BLaER1 (cell line): ENCODE results near the gene NEK9.
A peak's percentile ranks its signal among the peaks of the same experiment; 100 is the strongest.

Experiments
- H3K27ac ChIP-seq: shearing (Covaris generic); formaldehyde crosslinking; 2 replicates; pipeline ENCODE4 v1.8.1; 2022
- H3K27me3 ChIP-seq: shearing (Covaris generic); formaldehyde crosslinking; 2 replicates; pipeline ENCODE4 v1.8.1; 2022
- H3K36me3 ChIP-seq: shearing (Covaris generic); formaldehyde crosslinking; 2 replicates; pipeline ENCODE4 v1.8.1; 2022
- H3K4me1 ChIP-seq: shearing (Covaris generic); formaldehyde crosslinking; 2 replicates; pipeline ENCODE4 v1.8.1; 2022
- H3K4me2 ChIP-seq: shearing (Covaris generic); formaldehyde crosslinking; 2 replicates; pipeline ENCODE4 v1.8.1; 2022
- H3K4me3 ChIP-seq: shearing (Covaris generic); formaldehyde crosslinking; 2 replicates; pipeline ENCODE4 v1.8.1; 2022
- H3K9ac ChIP-seq: shearing (Covaris generic); formaldehyde crosslinking; 2 replicates; pipeline ENCODE4 v1.8.1; 2022
- H3K9me3 ChIP-seq: shearing (Covaris generic); formaldehyde crosslinking; 2 replicates; pipeline ENCODE4 v1.8.1; 2022
- H4K20me1 ChIP-seq: shearing (Covaris generic); formaldehyde crosslinking; 2 replicates; pipeline ENCODE4 v1.8.1; 2022
- Cebpa-rat ChIP-seq: shearing (Covaris generic); IDR thresholded peaks from 2 replicates; pipeline ENCODE4 v1.8.1; 2022

The NEK9 gene

DNA sequence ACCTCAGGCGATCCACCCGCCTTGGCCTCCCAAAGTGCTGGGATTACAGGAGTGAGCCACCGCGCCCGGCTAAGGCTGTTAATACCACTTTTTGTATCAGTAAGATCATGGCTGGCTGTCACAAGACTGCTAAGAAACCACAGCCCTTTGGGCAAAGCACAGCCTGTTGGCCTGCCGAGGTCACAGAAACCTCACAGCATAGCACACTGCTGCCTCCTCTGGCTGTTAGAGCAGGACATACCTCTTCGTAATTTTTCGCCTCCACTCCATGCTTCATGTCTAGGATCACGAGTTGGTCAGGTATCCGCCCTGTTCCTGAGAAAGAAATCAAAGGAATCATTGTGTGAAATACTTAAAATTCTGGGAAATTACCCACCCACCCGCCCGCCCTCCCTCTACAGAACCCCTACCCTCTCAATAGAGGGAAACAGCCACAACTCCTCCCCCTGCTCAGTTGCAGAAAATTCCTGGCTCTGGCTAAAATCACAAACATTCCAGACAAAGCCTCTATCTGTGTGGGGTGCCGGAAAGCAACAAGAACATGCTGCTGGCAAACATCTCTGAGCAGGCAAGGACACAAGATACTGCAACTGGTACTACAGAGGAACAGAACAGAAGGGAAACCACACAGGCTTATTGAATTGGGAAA is 20.7 kb upstream of the NEK9 start:
- Histone ChIP-seq H3K9me3 (no peaks in the 10 kb centered on the region), H3K27ac (no peak overlapping the region), H4K20me1 (peaks cover 61% of the 10 kb centered on the region), H3K36me3 (peaks cover 80% of the 10 kb centered on the region), H3K4me2 (no peak overlapping the region), H3K4me3 (no peak overlapping the region), H3K9ac (no peak overlapping the region), H3K4me1 (peaks cover 14% of the 10 kb centered on the region), H3K27me3 (no peaks in the 10 kb centered on the region)
- no peak for TF ChIP-seq Cebpa-rat

DNA sequence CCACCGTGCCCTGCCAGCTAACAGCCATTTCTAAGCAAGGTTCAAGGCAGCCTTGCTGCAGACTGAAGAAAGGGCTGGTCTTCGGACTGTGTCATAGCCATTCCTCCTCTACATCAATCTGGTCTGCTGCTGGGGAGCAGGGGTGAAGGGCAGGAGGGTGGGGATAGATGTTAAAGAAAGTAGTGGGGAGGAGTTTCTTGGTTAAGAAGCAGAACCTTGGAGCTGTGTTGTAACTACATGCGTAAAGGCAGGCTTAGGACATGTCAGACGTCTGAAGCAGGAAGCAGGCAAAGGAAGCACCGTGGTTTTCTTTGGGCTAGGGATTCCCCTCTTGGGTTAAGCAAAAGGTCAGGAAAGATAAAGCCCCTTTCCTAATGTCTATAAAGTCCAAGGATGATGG is 18.1 kb upstream of the NEK9 start:
- H3K36me3 ChIP-seq = peaks cover 64% of the 10 kb centered on the region

DNA sequence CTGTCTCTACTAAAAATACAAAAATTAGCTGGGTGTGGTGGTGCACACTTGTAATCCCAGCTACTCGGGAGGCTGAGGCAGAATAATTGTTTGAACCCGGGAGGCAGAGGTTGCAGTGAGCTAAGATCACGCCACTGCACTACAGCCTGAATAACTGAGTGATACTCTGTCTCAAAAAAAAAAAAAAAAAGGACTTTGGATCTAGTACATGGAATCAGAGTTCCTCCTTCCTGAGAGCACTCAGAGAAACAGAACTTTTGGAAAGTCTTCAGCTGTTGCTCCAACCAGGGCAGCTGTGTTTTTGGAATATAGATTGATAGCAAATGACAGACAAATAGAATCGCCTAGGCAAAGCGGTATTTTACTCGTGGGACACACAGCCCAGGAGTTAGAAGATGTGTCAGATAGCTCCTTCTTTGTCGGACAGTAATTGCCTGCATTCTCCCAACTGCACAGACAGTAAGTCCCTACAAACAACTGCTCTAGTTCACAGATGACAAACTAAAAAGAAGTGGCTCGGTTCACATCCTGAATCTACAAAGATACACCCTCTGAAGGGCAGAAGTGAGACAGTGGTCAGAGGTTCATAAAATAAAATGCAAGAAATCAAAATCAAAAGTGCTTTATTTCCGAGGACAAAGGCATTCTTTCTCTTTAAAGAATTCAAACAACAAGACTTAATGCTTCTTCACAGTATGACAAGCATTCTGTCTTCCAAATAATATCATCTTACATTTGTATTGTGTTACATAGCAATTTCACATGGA is 17.1 kb upstream of the NEK9 start:
- Histone ChIP-seq H3K27me3 (no peaks in the 10 kb centered on the region), H3K27ac (no peak overlapping the region), H3K9me3 (no peaks in the 10 kb centered on the region), H3K36me3 (peaks cover 54% of the 10 kb centered on the region), H4K20me1 (peaks cover 57% of the 10 kb centered on the region), H3K4me1 (peaks cover 36% of the 10 kb centered on the region), H3K9ac (no peak overlapping the region), H3K4me3 (no peak overlapping the region), H3K4me2 (no peak overlapping the region)
- no peak for TF ChIP-seq Cebpa-rat

More for the DNA sequence above, 18.1 kb upstream of the NEK9 start:
- TF ChIP-seq Cebpa-rat = no peak
- H3K4me2 ChIP-seq = peak overlapping the region; percentile 67
- H3K9me3 ChIP-seq = no peaks in the 10 kb centered on the region
- no peaks in the 10 kb centered on the region for H3K27me3 ChIP-seq
- H3K4me3 ChIP-seq = no peak overlapping the region
- H4K20me1 ChIP-seq = peaks cover 61% of the 10 kb centered on the region
- 0 out of 2 replicates have a peak overlapping the region, but pooled peaks have one; percentile 18 for H3K27ac ChIP-seq
- H3K4me1 ChIP-seq = peaks cover 29% of the 10 kb centered on the region
- no peak overlapping the region for H3K9ac ChIP-seq

DNA sequence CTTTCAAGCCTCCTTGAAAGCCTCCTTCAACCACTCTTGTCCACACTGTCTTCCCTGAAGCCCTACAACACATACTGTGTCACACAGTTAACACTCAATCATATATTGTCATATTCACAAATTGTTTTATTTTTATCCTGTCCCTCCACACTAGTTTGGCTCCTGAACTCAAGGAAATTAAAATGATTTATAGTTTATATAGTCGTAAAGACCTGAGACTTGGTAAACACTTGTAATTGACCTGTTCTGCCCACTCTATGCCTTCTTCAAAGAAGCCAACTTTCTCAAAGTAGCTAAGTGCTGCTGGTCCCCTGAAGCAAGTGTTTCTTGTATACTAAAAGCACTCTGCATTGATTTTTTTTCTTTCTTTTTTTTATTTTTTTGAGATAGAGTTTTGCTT is 15.6 kb upstream of the NEK9 start:
- Histone ChIP-seq H3K4me2 (no peak overlapping the region), H3K27me3 (no peaks in the 10 kb centered on the region), H3K4me1 (peaks cover 50% of the 10 kb centered on the region), H4K20me1 (peaks cover 52% of the 10 kb centered on the region), H3K4me3 (no peak overlapping the region), H3K9me3 (no peaks in the 10 kb centered on the region), H3K27ac (no peak overlapping the region), H3K36me3 (peaks cover 44% of the 10 kb centered on the region), H3K9ac (no peak overlapping the region)
- no peak for TF ChIP-seq Cebpa-rat

DNA sequence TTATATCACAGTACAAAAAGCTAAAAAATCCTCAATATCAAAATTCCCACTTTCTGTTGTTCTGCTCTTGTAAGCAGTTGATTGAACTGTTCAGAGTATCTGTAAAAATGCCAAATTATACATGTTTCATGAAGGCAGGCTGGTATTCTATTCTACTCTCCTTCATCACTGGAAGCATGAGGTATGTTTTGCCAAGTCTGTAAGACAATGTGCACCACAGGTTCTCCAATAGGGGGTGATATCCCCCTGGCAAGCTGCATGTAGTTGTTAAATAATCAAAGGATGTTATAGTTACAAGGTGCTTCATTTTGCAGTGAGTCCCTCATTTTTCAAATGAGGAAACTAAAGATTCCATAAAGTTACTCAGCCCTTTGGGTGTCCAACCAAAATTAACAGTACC is 15.1 kb upstream of the NEK9 start:
- no peak overlapping the region for H3K9ac ChIP-seq
- no peak overlapping the region for H3K27ac ChIP-seq
- no peak overlapping the region for H3K4me2 ChIP-seq
- H3K4me3 ChIP-seq = no peak overlapping the region
- H3K27me3 ChIP-seq = no peaks in the 10 kb centered on the region
- peaks cover 50% of the 10 kb centered on the region for H3K4me1 ChIP-seq
- TF ChIP-seq Cebpa-rat = no peak
- no peaks in the 10 kb centered on the region for H3K9me3 ChIP-seq
- H4K20me1 ChIP-seq = peaks cover 52% of the 10 kb centered on the region
- H3K36me3 ChIP-seq = peaks cover 39% of the 10 kb centered on the region

DNA sequence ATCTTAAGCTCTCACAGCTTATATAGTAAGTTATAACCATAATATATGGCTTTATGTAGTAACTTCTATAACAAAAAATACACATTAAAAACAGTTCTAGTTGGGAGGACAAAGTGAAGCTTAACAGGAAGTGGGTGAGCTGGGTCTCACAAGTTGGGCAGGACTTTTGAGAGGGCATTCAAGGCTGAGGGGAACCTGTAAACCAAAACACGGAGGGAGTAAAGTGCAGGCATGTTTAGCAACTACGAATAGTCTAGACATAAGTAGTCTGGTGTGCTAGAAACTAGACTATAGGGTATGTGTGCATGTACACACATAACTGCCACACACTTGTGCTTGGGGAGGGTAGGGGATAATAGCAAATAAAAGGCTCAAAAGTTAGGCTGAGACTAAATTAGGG is 14.2 kb upstream of the NEK9 start:
- Histone ChIP-seq H3K9me3 (no peaks in the 10 kb centered on the region), H3K4me2 (peak overlapping the region; percentile 20), H3K27ac (no peak overlapping the region), H3K4me1 (peaks cover 50% of the 10 kb centered on the region), H3K9ac (no peak overlapping the region), H3K36me3 (peaks cover 30% of the 10 kb centered on the region), H3K4me3 (no peak overlapping the region), H4K20me1 (peaks cover 55% of the 10 kb centered on the region), H3K27me3 (no peaks in the 10 kb centered on the region)
- TF ChIP-seq Cebpa-rat = no peak

DNA sequence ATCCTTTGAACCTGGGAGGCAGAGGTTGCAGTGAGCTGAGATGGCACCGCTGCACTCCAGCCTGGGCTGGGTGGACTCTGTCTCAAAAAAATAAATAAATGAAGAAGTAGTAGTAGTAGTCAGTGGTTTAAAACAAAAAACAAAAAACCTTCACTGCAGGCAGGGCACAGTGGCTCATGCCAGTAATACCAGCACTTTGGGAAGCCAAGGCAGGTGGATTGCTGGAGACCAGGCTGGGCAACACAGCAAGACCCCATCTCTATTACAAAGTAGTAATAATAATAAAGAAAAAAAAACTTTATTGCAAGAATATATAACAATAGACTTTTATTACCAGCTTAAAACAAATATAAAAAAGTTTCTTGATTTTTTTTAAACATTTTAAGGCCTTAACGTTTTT is 13.8 kb upstream of the NEK9 start:
- TF ChIP-seq Cebpa-rat = no peak
- H3K36me3 ChIP-seq = peaks cover 30% of the 10 kb centered on the region
- H3K27ac ChIP-seq = no peak overlapping the region
- no peak overlapping the region for H3K4me3 ChIP-seq
- H4K20me1 ChIP-seq = peaks cover 56% of the 10 kb centered on the region
- H3K4me1 ChIP-seq = peaks cover 49% of the 10 kb centered on the region
- no peaks in the 10 kb centered on the region for H3K27me3 ChIP-seq
- H3K9ac ChIP-seq = no peak overlapping the region
- H3K9me3 ChIP-seq = no peaks in the 10 kb centered on the region
- no peak overlapping the region for H3K4me2 ChIP-seq

DNA sequence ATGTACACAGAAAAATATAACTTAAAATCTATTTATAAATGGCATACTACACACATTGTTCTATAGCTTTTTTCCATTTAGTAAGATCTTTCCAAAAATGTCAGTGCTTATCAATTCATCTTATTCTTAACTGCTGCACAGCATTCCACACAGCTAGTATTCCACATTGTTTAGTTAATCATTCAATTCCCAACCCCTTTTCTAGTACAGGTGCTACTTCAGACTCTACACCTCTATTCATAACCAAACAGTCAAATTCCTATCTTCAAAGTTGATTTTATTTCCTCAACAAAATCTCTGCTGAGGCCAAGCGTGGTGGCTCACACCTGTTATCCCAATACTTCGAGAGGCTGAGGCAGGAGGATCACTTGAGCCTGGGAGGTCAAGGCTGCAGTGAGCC is 12.3 kb upstream of the NEK9 start:
- TF ChIP-seq Cebpa-rat = no peak
- Histone ChIP-seq H3K4me2 (peak overlapping the region; percentile 65), H3K4me3 (no peak overlapping the region), H3K36me3 (peaks cover 33% of the 10 kb centered on the region), H3K27me3 (no peaks in the 10 kb centered on the region), H4K20me1 (peaks cover 44% of the 10 kb centered on the region), H3K27ac (no peak overlapping the region), H3K9ac (no peak overlapping the region), H3K4me1 (peaks cover 36% of the 10 kb centered on the region), H3K9me3 (no peaks in the 10 kb centered on the region)

DNA sequence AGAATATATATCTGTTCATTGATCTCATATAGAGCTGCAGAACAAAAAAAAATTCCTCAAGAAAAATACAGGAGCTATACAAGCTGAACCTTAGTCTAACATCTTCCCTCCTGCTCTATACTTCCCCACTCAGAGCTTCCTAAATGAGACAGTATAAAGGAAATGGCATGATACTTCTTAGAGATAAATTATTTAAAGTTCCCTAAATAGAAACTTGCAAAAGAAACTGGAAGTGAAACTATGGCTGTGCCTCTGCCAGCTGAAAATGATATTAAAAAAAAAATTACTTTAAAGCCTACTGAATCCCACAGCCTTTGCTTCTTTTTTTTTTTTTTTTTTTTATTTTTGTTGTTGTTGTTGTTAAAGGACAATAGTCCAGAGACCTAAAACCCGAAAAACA is 11.6 kb upstream of the NEK9 start:
- H3K27ac ChIP-seq = no peak overlapping the region
- H3K27me3 ChIP-seq = no peaks in the 10 kb centered on the region
- no peak overlapping the region for H3K9ac ChIP-seq
- peaks cover 5% of the 10 kb centered on the region; the same call in 1 of the 2 replicates for H3K9me3 ChIP-seq
- H4K20me1 ChIP-seq = peaks cover 44% of the 10 kb centered on the region
- no peak for TF ChIP-seq Cebpa-rat
- peaks cover 33% of the 10 kb centered on the region for H3K36me3 ChIP-seq
- H3K4me1 ChIP-seq = peaks cover 36% of the 10 kb centered on the region
- peak overlapping the region; percentile 65 for H3K4me2 ChIP-seq
- H3K4me3 ChIP-seq = no peak overlapping the region; the same call in 1 of the 2 replicates

DNA sequence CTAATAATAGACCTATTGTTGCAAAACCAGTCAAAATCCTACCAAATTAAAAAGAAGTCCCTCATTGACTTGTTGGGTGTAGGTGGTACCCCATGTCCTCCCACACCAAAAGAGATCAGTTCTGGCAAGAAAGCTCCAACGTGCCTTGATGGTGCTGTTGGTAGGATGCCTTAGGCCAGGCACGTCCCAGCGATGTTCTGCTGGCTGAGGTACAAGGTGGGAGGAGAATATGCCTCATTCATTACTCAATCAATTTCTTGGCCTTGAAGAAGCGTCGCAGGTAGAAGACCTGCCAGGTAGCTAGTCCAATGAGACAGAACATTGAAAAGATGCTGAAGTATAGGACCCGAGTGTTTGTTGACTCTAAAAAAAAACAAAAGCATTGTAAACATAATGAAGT is 7.8 kb upstream of the NEK9 start:
- Histone ChIP-seq H3K27ac (no peak overlapping the region), H3K9me3 (peaks cover 6% of the 10 kb centered on the region; the same call in 1 of the 2 replicates), H3K36me3 (peaks cover 51% of the 10 kb centered on the region), H3K4me2 (no peak overlapping the region), H4K20me1 (0 out of 2 replicates have a peak, but pooled peaks cover 18% of the 10 kb centered on the region), H3K4me1 (peaks cover 21% of the 10 kb centered on the region), H3K27me3 (no peaks in the 10 kb centered on the region), H3K4me3 (no peak overlapping the region), H3K9ac (no peak overlapping the region)
- TF ChIP-seq Cebpa-rat = no peak
